Keratinocyte (primary cell): ENCODE measurements around the gene FHDC1. TPM values are rescaled to one million over a fixed set of nuclear protein-coding genes. Genes with fewer than 3 reads are reported as not detected.
A peak's percentile ranks its signal among the peaks of the same experiment; 100 is the strongest.

Experiments used
- DNase-seq: peaks from one replicate; pipeline ENCODE4 v3.0.0-alpha.2; 2011; ENCODE audit warnings: low read depth, missing footprints, low spot score
- FAIRE-seq: peaks from 2 replicates; lab custom pipeline; 2011; peaks lifted over from hg19 to GRCh38; lab: Jason Lieb, UNC
- H2AFZ ChIP-seq: 2 replicates; pipeline ENCODE4 v1.6.0; 2012; ENCODE audit warnings: low read length, control low read depth, inconsistent platforms; ENCODE audit not compliant: control insufficient read depth
- H3K27ac ChIP-seq: 2 replicates; pipeline ENCODE4 v1.5.1; 2011; ENCODE audit warnings: low read length; ENCODE audit not compliant: control insufficient read depth, insufficient read depth
- H3K27me3 ChIP-seq: 3 replicates; pipeline ENCODE4 v1.6.0; 2011; ENCODE audit warnings: low read length; ENCODE audit not compliant: control insufficient read depth, insufficient read depth; ENCODE audit errors: extremely low read depth
- H3K36me3 ChIP-seq, 2 experiments: 2 replicates in 1 of 2; 3 replicates in 1 of 2; pipeline ENCODE4 v1.5.1; 2011; ENCODE audit warnings: low read length in 2 of 2, mild to moderate bottlenecking in 1 of 2; ENCODE audit not compliant: control insufficient read depth in 2 of 2, insufficient read depth in 2 of 2; ENCODE audit errors: extremely low read depth in 1 of 2
- H3K4me1 ChIP-seq: 3 replicates; pipeline ENCODE4 v1.5.1; 2011; ENCODE audit warnings: low read length; ENCODE audit not compliant: control insufficient read depth, insufficient read depth; ENCODE audit errors: extremely low read depth
- H3K4me2 ChIP-seq: 3 replicates; pipeline ENCODE4 v1.6.0; 2011; ENCODE audit warnings: low read depth, low read length; ENCODE audit not compliant: control insufficient read depth, insufficient read depth; ENCODE audit errors: extremely low read depth
- H3K4me3 ChIP-seq, 3 experiments: fragments of 200-600 bp in 1 of 3; sonication (generic) in 1 of 3; 2 replicates in 2 of 3; 3 replicates in 1 of 3; pipeline ENCODE4 v1.5.1; 2011 to 2016; ENCODE audit warnings: low read length in 3 of 3, mild to moderate bottlenecking in 3 of 3, control low read depth in 2 of 3, inconsistent platforms in 1 of 3, low read depth in 1 of 3, mixed read lengths in 1 of 3, mixed run types in 1 of 3, moderate library complexity in 1 of 3; ENCODE audit not compliant: control insufficient read depth in 2 of 3, insufficient read depth in 2 of 3; ENCODE audit errors: extremely low read depth in 1 of 3
- H3K79me2 ChIP-seq: 2 replicates; pipeline ENCODE4 v1.6.0; 2012; ENCODE audit warnings: low read length; ENCODE audit not compliant: control insufficient read depth, insufficient read depth
- H3K9ac ChIP-seq: 3 replicates; pipeline ENCODE4 v1.6.0; 2011; ENCODE audit warnings: low read length; ENCODE audit not compliant: control insufficient read depth, insufficient read depth; ENCODE audit errors: extremely low read depth
- H3K9me1 ChIP-seq: 3 replicates; pipeline ENCODE4 v1.6.0; 2011; ENCODE audit warnings: low read length; ENCODE audit not compliant: control insufficient read depth, insufficient read depth; ENCODE audit errors: extremely low read depth
- H3K9me3 ChIP-seq: 2 replicates; pipeline ENCODE4 v1.5.1; 2012; ENCODE audit warnings: low read depth, low read length; ENCODE audit not compliant: control insufficient read depth
- H4K20me1 ChIP-seq: 3 replicates; pipeline ENCODE4 v1.6.0; 2011; ENCODE audit warnings: low read length; ENCODE audit not compliant: control insufficient read depth, insufficient read depth; ENCODE audit errors: extremely low read depth
- EZH2 ChIP-seq: IDR thresholded peaks from one replicate; pipeline ENCODE4 v1.6.1; 2012; ENCODE audit warnings: inconsistent platforms, mild to moderate bottlenecking, low read length, moderate library complexity
- dilution Hi-C: fragments of 300-500 bp; cut with MboI; formaldehyde crosslinking; loops from one replicate; pipeline ENCODE4 v1.7.0; 2020; ENCODE audit warnings: low sequenced_read_pairs; ENCODE audit not compliant: extremely low pct_ligation_motif_present
- polyA plus RNA-seq, 5 experiments: library from polyadenylated mRNA; depleted of rRNA in 3 of 5; stranded (reverse) in 3 of 5; stranded (forward) in 1 of 5; unstranded in 1 of 5; fragments of >200 nt; gene quantifications; 1 replicate in 1 of 5; 2 replicates in 3 of 5; 3 replicates in 1 of 5; pipeline versions ENCODE4 v1.2.1 to v1.2.3, GENCODE V29; 2011 to 2012; ENCODE audit warnings: missing spikeins in 2 of 5, low read depth in 1 of 5, low replicate concordance in 1 of 5
- TF ChIP-seq, protein P1 (sequence below), 3 experiments: IDR thresholded peaks in 1 of 3; conservative IDR thresholded peaks in 1 of 3; optimal IDR thresholded peaks in 1 of 3; 2 replicates in 2 of 3; 3 replicates in 1 of 3; pipeline versions ENCODE3 to v1.5.1; 2011; ENCODE audit warnings: low read length in 3 of 3, mild to moderate bottlenecking in 3 of 3, moderate library complexity in 2 of 3, control low read depth in 1 of 3, inconsistent platforms in 1 of 3; ENCODE audit not compliant: insufficient read depth in 2 of 3; ENCODE audit errors: extremely low read depth in 1 of 3

FHDC1 gene
- polyA plus RNA-seq, 1 donor (not counting 4 experiments of a cell fraction or from before 2014, with no cell fraction given): 1.6 TPM

DNA sequence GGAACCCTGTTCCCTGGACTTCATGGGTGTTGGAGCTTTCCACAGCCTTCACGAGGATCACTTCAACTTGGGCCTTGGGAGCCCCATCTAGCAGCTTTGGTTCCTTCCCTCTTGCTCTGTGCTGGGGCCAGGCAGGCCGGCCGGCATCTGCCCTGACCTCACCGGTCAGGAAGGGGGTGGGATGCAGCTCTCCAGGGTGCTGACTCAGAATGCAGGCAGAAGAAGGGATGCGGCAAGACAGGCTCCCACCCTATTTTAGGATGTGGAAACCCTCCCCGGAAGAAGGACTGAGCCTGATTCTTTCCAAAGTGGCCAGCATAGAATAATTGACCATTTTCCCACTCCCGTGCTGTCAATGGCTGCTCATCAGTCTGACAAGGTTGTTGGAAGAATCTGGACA, 47.1 kb downstream of the FHDC1 start:
- TF ChIP-seq EZH2: no peak
- dilution Hi-C loops: no loop called here
- Histone ChIP-seq H3K4me1 (peaks cover 47% of the 10 kb centered on the region), H3K4me2 (peak overlapping the region; percentile 29), H3K9me1 (no peaks in the 10 kb centered on the region), H3K36me3 (no peaks in the 10 kb centered on the region), H3K4me3 (no peak overlapping the region), H2AFZ (no peak overlapping the region), H3K9ac (no peak overlapping the region), H3K9me3 (no peaks in the 10 kb centered on the region), H3K27ac (peak overlapping the region; percentile 57), H3K79me2 (no peaks in the 10 kb centered on the region), H4K20me1 (no peaks in the 10 kb centered on the region), H3K27me3 (no peaks in the 10 kb centered on the region)
- no peak for DNase-seq
- no peak for FAIRE-seq

- no peaks in the 10 kb centered on the region for H4K20me1 ChIP-seq
- H3K79me2 ChIP-seq: no peaks in the 10 kb centered on the region
- H2AFZ ChIP-seq: peak overlapping the region; percentile 28
- H3K27me3 ChIP-seq: no peaks in the 10 kb centered on the region
- no peaks in the 10 kb centered on the region for H3K9me1 ChIP-seq
- TF ChIP-seq EZH2: no peak
- TF ChIP-seq, protein P1, sequence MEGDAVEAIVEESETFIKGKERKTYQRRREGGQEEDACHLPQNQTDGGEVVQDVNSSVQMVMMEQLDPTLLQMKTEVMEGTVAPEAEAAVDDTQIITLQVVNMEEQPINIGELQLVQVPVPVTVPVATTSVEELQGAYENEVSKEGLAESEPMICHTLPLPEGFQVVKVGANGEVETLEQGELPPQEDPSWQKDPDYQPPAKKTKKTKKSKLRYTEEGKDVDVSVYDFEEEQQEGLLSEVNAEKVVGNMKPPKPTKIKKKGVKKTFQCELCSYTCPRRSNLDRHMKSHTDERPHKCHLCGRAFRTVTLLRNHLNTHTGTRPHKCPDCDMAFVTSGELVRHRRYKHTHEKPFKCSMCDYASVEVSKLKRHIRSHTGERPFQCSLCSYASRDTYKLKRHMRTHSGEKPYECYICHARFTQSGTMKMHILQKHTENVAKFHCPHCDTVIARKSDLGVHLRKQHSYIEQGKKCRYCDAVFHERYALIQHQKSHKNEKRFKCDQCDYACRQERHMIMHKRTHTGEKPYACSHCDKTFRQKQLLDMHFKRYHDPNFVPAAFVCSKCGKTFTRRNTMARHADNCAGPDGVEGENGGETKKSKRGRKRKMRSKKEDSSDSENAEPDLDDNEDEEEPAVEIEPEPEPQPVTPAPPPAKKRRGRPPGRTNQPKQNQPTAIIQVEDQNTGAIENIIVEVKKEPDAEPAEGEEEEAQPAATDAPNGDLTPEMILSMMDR (optimal IDR thresholded peaks at IDR 0.05 in 1 of 3, IDR thresholded peaks at IDR 0.05 in 1 of 3, conservative IDR thresholded peaks at IDR 0.05 in 1 of 3; ENCODE audit: extremely low read depth in 1 of 3, insufficient read depth in 2 of 3, low read length in 3 of 3): no peak
- peak overlapping the region; percentile 57 for H3K27ac ChIP-seq
- DNase-seq (no peak), FAIRE-seq (peak; percentile 89)
- no peaks in the 10 kb centered on the region for H3K36me3 ChIP-seq
- H3K4me2 ChIP-seq: peak overlapping the region; percentile 29
- H3K9me3 ChIP-seq: no peaks in the 10 kb centered on the region
- peaks cover 47% of the 10 kb centered on the region for H3K4me1 ChIP-seq
- H3K9ac ChIP-seq: peak overlapping the region; percentile 49
- no peak overlapping the region for H3K4me3 ChIP-seq
- dilution Hi-C loops: no loop called here
Measured at GRCh38 chr4:152983774-152984411, 47.8 kb downstream of the FHDC1 start.
